Suprapubic skin (tissue), 4 donors: Measurements from ENCODE around the gene APOB. TPM values are rescaled to one million over a fixed set of nuclear protein-coding genes. Genes with fewer than 3 reads are reported as not detected.

Experiments
- DNase-seq, 2 donors: peaks; one replicate each; pipeline ENCODE4 v3.0.0-alpha.2; 2019; ENCODE audit warnings: low spot score in 2 of 2
- H3K27ac ChIP-seq: fragments of 200-600 bp; sonication (generic); one replicate; pipeline ENCODE4 v1.5.1; 2019
- H3K27me3 ChIP-seq: fragments of 200-600 bp; sonication (generic); one replicate; pipeline ENCODE4 v1.5.1; 2019
- H3K36me3 ChIP-seq: fragments of 200-600 bp; sonication (generic); one replicate; pipeline ENCODE4 v1.5.1; 2019
- H3K4me1 ChIP-seq: fragments of 200-600 bp; sonication (generic); one replicate; pipeline ENCODE4 v1.5.1; 2019
- H3K4me3 ChIP-seq: fragments of 200-600 bp; sonication (generic); one replicate; pipeline ENCODE4 v1.5.1; 2019; ENCODE audit warnings: mild to moderate bottlenecking
- H3K9me3 ChIP-seq: fragments of 200-600 bp; sonication (generic); one replicate; pipeline ENCODE4 v1.5.1; 2019
- EP300 ChIP-seq: sonication (generic); formaldehyde crosslinking; IDR thresholded peaks from one replicate; pipeline ENCODE4 v1.6.1; 2017; ENCODE audit warnings: antibody characterized with exemption
- POLR2A ChIP-seq, 2 donors: fragments of 450-650 bp; IDR thresholded peaks; one replicate each; pipeline ENCODE4 v1.6.1; 2017; ENCODE audit warnings: antibody characterized with exemption in 2 of 2, mild to moderate bottlenecking in 2 of 2, moderate library complexity in 2 of 2
- POLR2AphosphoS5 ChIP-seq, 3 donors: sonication (generic); formaldehyde crosslinking; IDR thresholded peaks; one replicate each; pipeline ENCODE4 v1.6.1; 2017; ENCODE audit warnings: antibody characterized with exemption in 3 of 3
- WGBS: methylation state at CpG from one replicate; pipeline ENCODE4 v1.1.5; 2018; 5-methylcytosine and 5-hydroxymethylcytosine counted together
- total RNA-seq, 4 donors: library from RNA; depleted of rRNA; stranded (reverse); fragments of >200 nt; gene quantifications; one replicate each; pipeline ENCODE4 v1.1.0, GENCODE V29; 2016
- TF ChIP-seq, protein P1 (sequence below), 2 donors: fragments of 200-600 bp in 1 of 2; fragments of 450-650 bp in 1 of 2; sonication (generic) in 1 of 2; IDR thresholded peaks; one replicate each; pipeline ENCODE4 v1.5.1; 2016 to 2019; ENCODE audit warnings: antibody characterized with exemption in 2 of 2, mild to moderate bottlenecking in 1 of 2, moderate library complexity in 1 of 2

Gene APOB
- total RNA-seq, 4 donors from 2014 or later, result 0.55 to 5.6 (median 3.4) TPM

GRCh38 chr2:21067125-21067524, 23.3 kb upstream of the APOB start:
- no peaks in the 10 kb centered on the region for H3K4me1 ChIP-seq
- peaks cover 10% of the 10 kb centered on the region for H3K27me3 ChIP-seq
- H3K27ac ChIP-seq, result no peak overlapping the region
- WGBS, result 50% methylated on average over 5 of the region's 5 CpGs
- H3K4me3 ChIP-seq, result no peak overlapping the region
- no peaks in the 10 kb centered on the region for H3K36me3 ChIP-seq
- no peak for DNase-seq
- no peaks in the 10 kb centered on the region for H3K9me3 ChIP-seq
- TF ChIP-seq POLR2AphosphoS5 (IDR thresholded peaks at IDR 0.05) (no peak), POLR2A (IDR thresholded peaks at IDR 0.05) (no peak), EP300 (no peak)
- TF ChIP-seq, protein P1, sequence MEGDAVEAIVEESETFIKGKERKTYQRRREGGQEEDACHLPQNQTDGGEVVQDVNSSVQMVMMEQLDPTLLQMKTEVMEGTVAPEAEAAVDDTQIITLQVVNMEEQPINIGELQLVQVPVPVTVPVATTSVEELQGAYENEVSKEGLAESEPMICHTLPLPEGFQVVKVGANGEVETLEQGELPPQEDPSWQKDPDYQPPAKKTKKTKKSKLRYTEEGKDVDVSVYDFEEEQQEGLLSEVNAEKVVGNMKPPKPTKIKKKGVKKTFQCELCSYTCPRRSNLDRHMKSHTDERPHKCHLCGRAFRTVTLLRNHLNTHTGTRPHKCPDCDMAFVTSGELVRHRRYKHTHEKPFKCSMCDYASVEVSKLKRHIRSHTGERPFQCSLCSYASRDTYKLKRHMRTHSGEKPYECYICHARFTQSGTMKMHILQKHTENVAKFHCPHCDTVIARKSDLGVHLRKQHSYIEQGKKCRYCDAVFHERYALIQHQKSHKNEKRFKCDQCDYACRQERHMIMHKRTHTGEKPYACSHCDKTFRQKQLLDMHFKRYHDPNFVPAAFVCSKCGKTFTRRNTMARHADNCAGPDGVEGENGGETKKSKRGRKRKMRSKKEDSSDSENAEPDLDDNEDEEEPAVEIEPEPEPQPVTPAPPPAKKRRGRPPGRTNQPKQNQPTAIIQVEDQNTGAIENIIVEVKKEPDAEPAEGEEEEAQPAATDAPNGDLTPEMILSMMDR (IDR thresholded peaks at IDR 0.05), result no peak

DNA sequence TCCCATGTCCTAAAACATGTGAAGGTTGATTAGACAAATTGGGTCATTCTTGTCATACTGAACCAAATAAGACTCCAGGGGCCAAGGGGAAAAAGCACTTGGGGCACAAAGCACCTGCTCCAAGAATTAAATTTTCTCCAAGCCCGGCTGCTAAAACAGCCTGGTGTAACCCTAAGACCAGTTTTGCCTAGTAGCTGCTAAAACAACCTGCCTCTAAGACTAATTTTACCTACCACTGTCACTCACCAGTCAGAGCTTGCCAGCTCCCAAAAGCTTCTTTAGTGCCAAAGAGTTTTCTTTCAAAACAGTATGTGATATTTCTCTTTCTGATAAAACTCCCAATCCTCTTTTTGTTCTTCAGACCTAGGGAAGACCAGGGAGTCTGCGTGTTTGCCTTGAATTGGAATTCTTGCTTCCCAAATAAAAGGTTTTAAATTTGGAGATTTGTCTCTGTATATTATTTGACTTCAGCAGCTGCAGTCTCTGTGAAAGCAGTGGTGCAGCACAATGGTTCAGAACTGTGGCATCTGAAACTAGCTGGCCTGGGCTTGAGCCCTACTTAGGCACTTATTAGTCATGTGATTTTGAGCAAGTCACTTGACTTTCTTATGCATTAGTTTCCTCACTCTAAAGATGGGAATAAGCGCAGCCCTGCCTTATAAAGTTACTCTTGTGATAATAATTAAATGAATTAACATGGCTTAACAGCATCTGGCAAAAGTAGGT, 16.2 kb upstream of the APOB start:
- 79% methylated on average over 3 of the region's 3 CpGs for WGBS
- no peak for TF ChIP-seq EP300
- TF ChIP-seq POLR2AphosphoS5 (IDR thresholded peaks at IDR 0.05), result no peak
- no peak for TF ChIP-seq POLR2A (IDR thresholded peaks at IDR 0.05)
- TF ChIP-seq, protein P1 (IDR thresholded peaks at IDR 0.05), result no peak
- DNase-seq, result no peak
- H3K4me1 ChIP-seq, result no peaks in the 10 kb centered on the region
- H3K36me3 ChIP-seq, result no peaks in the 10 kb centered on the region
- H3K27me3 ChIP-seq, result peaks cover 8% of the 10 kb centered on the region
- no peak overlapping the region for H3K27ac ChIP-seq
- no peak overlapping the region for H3K4me3 ChIP-seq
- no peaks in the 10 kb centered on the region for H3K9me3 ChIP-seq

- H3K4me1 ChIP-seq, result no peaks in the 10 kb centered on the region
- TF ChIP-seq POLR2AphosphoS5 (IDR thresholded peaks at IDR 0.05) (no peak), POLR2A (IDR thresholded peaks at IDR 0.05) (no peak), EP300 (no peak)
- TF ChIP-seq, protein P1 (IDR thresholded peaks at IDR 0.05), result no peak
- peaks cover 3% of the 10 kb centered on the region for H3K27me3 ChIP-seq
- DNase-seq, result no peak
- no peaks in the 10 kb centered on the region for H3K36me3 ChIP-seq
- whole genome bisulfite sequencing, result 89% methylated on average over 2 of the region's 2 CpGs
- H3K4me3 ChIP-seq, result no peak overlapping the region
- H3K27ac ChIP-seq, result no peak overlapping the region
- no peaks in the 10 kb centered on the region for H3K9me3 ChIP-seq
Measured at GRCh38 chr2:21057097-21057496, 13.2 kb upstream of the APOB start.

- TF ChIP-seq EP300, result no peak
- TF ChIP-seq, protein P1 (IDR thresholded peaks at IDR 0.05), result no peak
- TF ChIP-seq POLR2A (IDR thresholded peaks at IDR 0.05), result no peak
- no peak for TF ChIP-seq POLR2AphosphoS5 (IDR thresholded peaks at IDR 0.05)
- Histone ChIP-seq H3K27me3 (no peaks in the 10 kb centered on the region), H3K9me3 (no peaks in the 10 kb centered on the region), H3K4me3 (no peak overlapping the region), H3K36me3 (no peaks in the 10 kb centered on the region), H3K4me1 (no peaks in the 10 kb centered on the region), H3K27ac (no peak overlapping the region)
- no peak for DNase-seq
- 87% methylated on average over 10 of the region's 10 CpGs for WGBS
Measured at GRCh38 chr2:21055879-21056790, 12.3 kb upstream of the APOB start.

DNA sequence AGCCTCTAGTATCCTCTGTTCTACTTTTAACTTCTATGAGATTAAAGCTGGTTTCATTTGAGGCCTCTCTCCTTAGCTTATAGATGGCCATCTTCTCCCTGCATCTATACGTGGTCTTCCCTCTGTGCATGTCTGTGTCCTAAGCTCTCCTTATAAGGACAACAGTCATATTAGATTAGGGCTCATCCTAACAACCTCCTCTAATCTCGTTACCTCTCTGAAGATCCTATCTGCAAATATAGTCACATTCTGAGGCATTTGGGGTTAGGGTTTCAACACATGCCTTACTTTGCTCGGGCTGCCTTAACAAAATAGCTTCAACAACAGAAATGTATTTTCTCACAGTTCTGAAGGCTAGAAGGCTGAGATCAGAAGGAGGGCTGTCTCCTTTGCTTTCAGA, 11.6 kb upstream of the APOB start:
- 82% methylated on average over 3 of the region's 3 CpGs for WGBS
- Histone ChIP-seq H3K36me3 (no peaks in the 10 kb centered on the region), H3K4me3 (no peak overlapping the region), H3K9me3 (no peaks in the 10 kb centered on the region), H3K27me3 (no peaks in the 10 kb centered on the region), H3K27ac (no peak overlapping the region), H3K4me1 (no peaks in the 10 kb centered on the region)
- TF ChIP-seq, protein P1 (IDR thresholded peaks at IDR 0.05), result no peak
- TF ChIP-seq POLR2A (IDR thresholded peaks at IDR 0.05) (no peak), EP300 (no peak), POLR2AphosphoS5 (IDR thresholded peaks at IDR 0.05) (no peak)
- no peak for DNase-seq
